ENCODE results near the gene GRN. TPM values are rescaled to one million over a fixed set of nuclear protein-coding genes. Genes with fewer than 3 reads are reported as not detected.

Gene GRN
- total and polyA plus RNA-seq, 2 of the 13 experiments (the other 11 are each of a cell fraction or from before 2014, with no cell fraction given) = 86.6 to 143 TPM

- TF ChIP-seq ZNF687 (CRISPR knock-in tag; IDR thresholded peaks at IDR 0.05) = peak; percentile 18
- peak; percentile 34 for TF ChIP-seq SKI (IDR thresholded peaks at IDR 0.05; ENCODE audit: partially characterized antibody)
- 0 out of 2 replicates have a peak, but pooled peaks have one; percentile 15 for TF ChIP-seq HOXA3 (CRISPR knock-in tag; IDR thresholded peaks at IDR 0.05)
- TF ChIP-seq, protein P1, sequence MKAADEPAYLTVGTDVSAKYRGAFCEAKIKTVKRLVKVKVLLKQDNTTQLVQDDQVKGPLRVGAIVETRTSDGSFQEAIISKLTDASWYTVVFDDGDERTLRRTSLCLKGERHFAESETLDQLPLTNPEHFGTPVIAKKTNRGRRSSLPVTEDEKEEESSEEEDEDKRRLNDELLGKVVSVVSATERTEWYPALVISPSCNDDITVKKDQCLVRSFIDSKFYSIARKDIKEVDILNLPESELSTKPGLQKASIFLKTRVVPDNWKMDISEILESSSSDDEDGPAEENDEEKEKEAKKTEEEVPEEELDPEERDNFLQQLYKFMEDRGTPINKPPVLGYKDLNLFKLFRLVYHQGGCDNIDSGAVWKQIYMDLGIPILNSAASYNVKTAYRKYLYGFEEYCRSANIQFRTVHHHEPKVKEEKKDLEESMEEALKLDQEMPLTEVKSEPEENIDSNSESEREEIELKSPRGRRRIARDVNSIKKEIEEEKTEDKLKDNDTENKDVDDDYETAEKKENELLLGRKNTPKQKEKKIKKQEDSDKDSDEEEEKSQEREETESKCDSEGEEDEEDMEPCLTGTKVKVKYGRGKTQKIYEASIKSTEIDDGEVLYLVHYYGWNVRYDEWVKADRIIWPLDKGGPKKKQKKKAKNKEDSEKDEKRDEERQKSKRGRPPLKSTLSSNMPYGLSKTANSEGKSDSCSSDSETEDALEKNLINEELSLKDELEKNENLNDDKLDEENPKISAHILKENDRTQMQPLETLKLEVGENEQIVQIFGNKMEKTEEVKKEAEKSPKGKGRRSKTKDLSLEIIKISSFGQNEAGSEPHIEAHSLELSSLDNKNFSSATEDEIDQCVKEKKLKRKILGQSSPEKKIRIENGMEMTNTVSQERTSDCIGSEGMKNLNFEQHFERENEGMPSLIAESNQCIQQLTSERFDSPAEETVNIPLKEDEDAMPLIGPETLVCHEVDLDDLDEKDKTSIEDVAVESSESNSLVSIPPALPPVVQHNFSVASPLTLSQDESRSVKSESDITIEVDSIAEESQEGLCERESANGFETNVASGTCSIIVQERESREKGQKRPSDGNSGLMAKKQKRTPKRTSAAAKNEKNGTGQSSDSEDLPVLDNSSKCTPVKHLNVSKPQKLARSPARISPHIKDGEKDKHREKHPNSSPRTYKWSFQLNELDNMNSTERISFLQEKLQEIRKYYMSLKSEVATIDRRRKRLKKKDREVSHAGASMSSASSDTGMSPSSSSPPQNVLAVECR (CRISPR knock-in tag; IDR thresholded peaks at IDR 0.05; ENCODE audit: borderline replicate concordance) = no peak
- TF ChIP-seq RXRA (CRISPR knock-in tag; IDR thresholded peaks at IDR 0.05) = peak; percentile 39; the same call in 1 of the 2 replicates
- TF ChIP-seq, protein P2, sequence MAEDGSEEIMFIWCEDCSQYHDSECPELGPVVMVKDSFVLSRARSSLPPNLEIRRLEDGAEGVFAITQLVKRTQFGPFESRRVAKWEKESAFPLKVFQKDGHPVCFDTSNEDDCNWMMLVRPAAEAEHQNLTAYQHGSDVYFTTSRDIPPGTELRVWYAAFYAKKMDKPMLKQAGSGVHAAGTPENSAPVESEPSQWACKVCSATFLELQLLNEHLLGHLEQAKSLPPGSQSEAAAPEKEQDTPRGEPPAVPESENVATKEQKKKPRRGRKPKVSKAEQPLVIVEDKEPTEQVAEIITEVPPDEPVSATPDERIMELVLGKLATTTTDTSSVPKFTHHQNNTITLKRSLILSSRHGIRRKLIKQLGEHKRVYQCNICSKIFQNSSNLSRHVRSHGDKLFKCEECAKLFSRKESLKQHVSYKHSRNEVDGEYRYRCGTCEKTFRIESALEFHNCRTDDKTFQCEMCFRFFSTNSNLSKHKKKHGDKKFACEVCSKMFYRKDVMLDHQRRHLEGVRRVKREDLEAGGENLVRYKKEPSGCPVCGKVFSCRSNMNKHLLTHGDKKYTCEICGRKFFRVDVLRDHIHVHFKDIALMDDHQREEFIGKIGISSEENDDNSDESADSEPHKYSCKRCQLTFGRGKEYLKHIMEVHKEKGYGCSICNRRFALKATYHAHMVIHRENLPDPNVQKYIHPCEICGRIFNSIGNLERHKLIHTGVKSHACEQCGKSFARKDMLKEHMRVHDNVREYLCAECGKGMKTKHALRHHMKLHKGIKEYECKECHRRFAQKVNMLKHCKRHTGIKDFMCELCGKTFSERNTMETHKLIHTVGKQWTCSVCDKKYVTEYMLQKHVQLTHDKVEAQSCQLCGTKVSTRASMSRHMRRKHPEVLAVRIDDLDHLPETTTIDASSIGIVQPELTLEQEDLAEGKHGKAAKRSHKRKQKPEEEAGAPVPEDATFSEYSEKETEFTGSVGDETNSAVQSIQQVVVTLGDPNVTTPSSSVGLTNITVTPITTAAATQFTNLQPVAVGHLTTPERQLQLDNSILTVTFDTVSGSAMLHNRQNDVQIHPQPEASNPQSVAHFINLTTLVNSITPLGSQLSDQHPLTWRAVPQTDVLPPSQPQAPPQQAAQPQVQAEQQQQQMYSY (CRISPR knock-in tag; IDR thresholded peaks at IDR 0.05) = no peak
- TF ChIP-seq PRMT3 (CRISPR knock-in tag; IDR thresholded peaks at IDR 0.05; ENCODE audit: borderline replicate concordance, low read depth) = no peak
- no peak for TF ChIP-seq DMAP1 (CRISPR knock-in tag; IDR thresholded peaks at IDR 0.05)
- TF ChIP-seq, protein P3, sequence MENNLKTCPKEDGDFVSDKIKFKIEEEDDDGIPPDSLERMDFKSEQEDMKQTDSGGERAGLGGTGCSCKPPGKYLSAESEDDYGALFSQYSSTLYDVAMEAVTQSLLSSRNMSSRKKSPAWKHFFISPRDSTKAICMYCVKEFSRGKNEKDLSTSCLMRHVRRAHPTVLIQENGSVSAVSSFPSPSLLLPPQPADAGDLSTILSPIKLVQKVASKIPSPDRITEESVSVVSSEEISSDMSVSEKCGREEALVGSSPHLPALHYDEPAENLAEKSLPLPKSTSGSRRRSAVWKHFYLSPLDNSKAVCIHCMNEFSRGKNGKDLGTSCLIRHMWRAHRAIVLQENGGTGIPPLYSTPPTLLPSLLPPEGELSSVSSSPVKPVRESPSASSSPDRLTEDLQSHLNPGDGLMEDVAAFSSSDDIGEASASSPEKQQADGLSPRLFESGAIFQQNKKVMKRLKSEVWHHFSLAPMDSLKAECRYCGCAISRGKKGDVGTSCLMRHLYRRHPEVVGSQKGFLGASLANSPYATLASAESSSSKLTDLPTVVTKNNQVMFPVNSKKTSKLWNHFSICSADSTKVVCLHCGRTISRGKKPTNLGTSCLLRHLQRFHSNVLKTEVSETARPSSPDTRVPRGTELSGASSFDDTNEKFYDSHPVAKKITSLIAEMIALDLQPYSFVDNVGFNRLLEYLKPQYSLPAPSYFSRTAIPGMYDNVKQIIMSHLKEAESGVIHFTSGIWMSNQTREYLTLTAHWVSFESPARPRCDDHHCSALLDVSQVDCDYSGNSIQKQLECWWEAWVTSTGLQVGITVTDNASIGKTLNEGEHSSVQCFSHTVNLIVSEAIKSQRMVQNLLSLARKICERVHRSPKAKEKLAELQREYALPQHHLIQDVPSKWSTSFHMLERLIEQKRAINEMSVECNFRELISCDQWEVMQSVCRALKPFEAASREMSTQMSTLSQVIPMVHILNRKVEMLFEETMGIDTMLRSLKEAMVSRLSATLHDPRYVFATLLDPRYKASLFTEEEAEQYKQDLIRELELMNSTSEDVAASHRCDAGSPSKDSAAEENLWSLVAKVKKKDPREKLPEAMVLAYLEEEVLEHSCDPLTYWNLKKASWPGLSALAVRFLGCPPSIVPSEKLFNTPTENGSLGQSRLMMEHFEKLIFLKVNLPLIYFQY (CRISPR knock-in tag; IDR thresholded peaks at IDR 0.05; ENCODE audit: borderline replicate concordance) = no peak
Observed at GRCh38 chr17:44310609-44311376, 34.3 kb upstream of the GRN start (continued).
